HG03175 (cell line): ENCODE results near the gene EPHB2.

ENCODE experiments used
- ATAC-seq: cut with Tn5 transposase; IDR thresholded peaks from one replicate; pipeline ENCODE4 v1.9.1; 2021; ENCODE audit warnings: mild to moderate bottlenecking, moderate library complexity; ENCODE audit not compliant: unreplicated experiment

EPHB2 gene

GRCh38 chr1:22969304-22969709 lies 258.7 kb downstream of the EPHB2 start:
- ATAC-seq, result no peak

- ATAC-seq, result no peak
These were observed 259.5 kb downstream of the EPHB2 start for GRCh38 chr1:22970096-22970495.
